Erythroblast (primary cell): Measurements from ENCODE around the gene UBE4B.

ENCODE experiments used
- GATA1 ChIP-seq: IDR thresholded peaks from 2 replicates; pipeline ENCODE4 v1.6.1; 2011; ENCODE audit warnings: low read depth, mild to moderate bottlenecking, control low read depth, low read length, moderate library complexity
- POLR2A ChIP-seq: IDR thresholded peaks from 2 replicates; pipeline ENCODE4 v1.6.1; 2011; ENCODE audit warnings: mild to moderate bottlenecking, low read length

DNA sequence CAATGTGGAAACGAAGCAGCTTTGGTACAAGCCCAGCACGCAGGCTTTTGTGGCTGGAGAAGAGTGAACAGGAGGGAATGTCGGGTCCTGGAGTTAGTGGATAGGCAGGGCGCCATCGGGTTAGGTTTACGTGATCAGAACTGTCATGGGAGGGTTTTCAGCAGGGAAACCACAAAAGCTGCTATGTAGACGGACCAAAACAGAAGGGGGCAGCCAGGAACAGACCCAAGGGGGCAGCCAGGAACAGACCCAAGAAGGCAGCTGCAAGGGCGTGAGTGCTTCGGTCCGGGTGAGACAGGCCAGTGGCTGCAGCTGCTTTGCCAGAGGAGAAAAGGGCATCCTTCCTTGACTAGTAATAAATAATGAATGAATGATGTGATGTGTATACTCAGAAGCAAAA lies 100.1 kb downstream of the UBE4B start:
- TF ChIP-seq POLR2A = no peak
- TF ChIP-seq GATA1 = no peak
